Esophagus squamous epithelium (tissue), 5 donors: Measurements from ENCODE around the gene TNFRSF12A. TPM values are rescaled to one million over a fixed set of nuclear protein-coding genes. Genes with fewer than 3 reads are reported as not detected.

ENCODE experiments used
- DNase-seq: peaks from one replicate; lab custom pipeline; 2025; lab: John Stamatoyannopoulos, UW
- H3K27ac ChIP-seq, 4 donors: fragments of 200-600 bp; sonication (generic); one replicate each; pipeline ENCODE4 v1.5.1; 2016 to 2019; ENCODE audit warnings: mild to moderate bottlenecking in 1 of 4
- H3K27me3 ChIP-seq, 4 donors: fragments of 200-600 bp; sonication (generic); 1 replicate in 3 of 4; 2 replicates in 1 of 4; pipeline versions ENCODE4 v1.5.1 to v1.6.0; 2017 to 2021; ENCODE audit warnings: antibody characterized with exemption in 1 of 4
- H3K36me3 ChIP-seq, 3 donors: fragments of 200-600 bp; sonication (generic); one replicate each; pipeline ENCODE4 v1.5.1; 2016 to 2019
- H3K4me1 ChIP-seq, 3 donors: fragments of 200-600 bp; sonication (generic); one replicate each; pipeline ENCODE4 v1.5.1; 2017 to 2019
- H3K4me3 ChIP-seq, 4 donors: fragments of 200-600 bp; sonication (generic); 1 replicate in 3 of 4; 2 replicates in 1 of 4; pipeline ENCODE4 v1.5.1; 2016 to 2019; ENCODE audit warnings: mild to moderate bottlenecking in 2 of 4, moderate library complexity in 1 of 4
- H3K9me3 ChIP-seq, 3 donors: fragments of 200-600 bp; sonication (generic); one replicate each; pipeline ENCODE4 v1.5.1; 2016 to 2019
- CTCF ChIP-seq, 6 experiments: fragments of 450-650 bp in 4 of 6; fragments of 200-600 bp in 2 of 6; sonication (generic) in 2 of 6; IDR thresholded peaks; one replicate each; pipeline ENCODE4 v1.5.1; 2016 to 2019; ENCODE audit warnings: antibody characterized with exemption in 6 of 6, mild to moderate bottlenecking in 4 of 6, moderate library complexity in 4 of 6
- POLR2A ChIP-seq, 4 donors: fragments of 450-650 bp; IDR thresholded peaks; one replicate each; pipeline ENCODE4 v1.6.1; 2017; ENCODE audit warnings: antibody characterized with exemption in 4 of 4, mild to moderate bottlenecking in 4 of 4, moderate library complexity in 3 of 4
- WGBS, 2 donors: methylation state at CpG; one replicate each; pipeline ENCODE4 v1.1.5; 2018; 5-methylcytosine and 5-hydroxymethylcytosine counted together
- intact Hi-C: fragments of 100-400 bp; cut with DNase I; formaldehyde crosslinking; loops from one replicate; pipeline ENCODE4 v1.15.0; 2022
- total RNA-seq, 4 donors: library from RNA; depleted of rRNA; stranded (reverse); fragments of >200 nt; gene quantifications; one replicate each; pipeline ENCODE4 v1.1.0, GENCODE V29; 2016
- donor health status: DM: yes; HTN: yes; CAD: no.

Gene TNFRSF12A
- total RNA-seq, 4 donors from 2014 or later, result 15.3 to 46.0 (median 28.6) TPM

GRCh38 chr16:3022208-3022683, 2.1 kb downstream of the TNFRSF12A start:
- H3K27ac ChIP-seq, result peak overlapping the region; percentile 92 to 98 (median 96)
- no peaks in the 10 kb centered on the region for H3K9me3 ChIP-seq
- intact Hi-C loops, result no loop called here
- DNase-seq, result no peak
- H3K36me3 ChIP-seq, result peaks cover 4 to 21% (median 7%) of the 10 kb centered on the region in 3 donors
- WGBS, 2 donors, result 12 to 16% methylated on average over 6 to 8 of the region's 8 CpGs
- H3K4me3 ChIP-seq, result peak overlapping the region in 3 of 4 donors; percentile 67 to 79 (median 79)
- TF ChIP-seq CTCF (IDR thresholded peaks at IDR 0.05) (no peak), POLR2A (IDR thresholded peaks at IDR 0.05) (no peak)
- peaks cover 0 to 23% (median 4%) of the 10 kb centered on the region in 4 donors for H3K27me3 ChIP-seq
- H3K4me1 ChIP-seq, result peaks cover 41 to 77% (median 45%) of the 10 kb centered on the region in 3 donors

- peaks cover 5 to 27% (median 9%) of the 10 kb centered on the region in 3 donors for H3K36me3 ChIP-seq
- peak overlapping the region in 3 of 4 donors; percentile 65 to 79 (median 79) for H3K4me3 ChIP-seq
- H3K27me3 ChIP-seq, result peaks cover 0 to 17% (median 2%) of the 10 kb centered on the region in 4 donors
- no peak for DNase-seq
- peaks cover 41 to 76% (median 46%) of the 10 kb centered on the region in 3 donors for H3K4me1 ChIP-seq
- 10 to 24% methylated on average over 2 to 3 of the region's 8 CpGs for WGBS, 2 donors
- no peaks in the 10 kb centered on the region for H3K9me3 ChIP-seq
- peak overlapping the region; percentile 92 to 98 (median 96) for H3K27ac ChIP-seq
- intact Hi-C loops, result no loop called here
- TF ChIP-seq CTCF (IDR thresholded peaks at IDR 0.05) (no peak), POLR2A (IDR thresholded peaks at IDR 0.05) (no peak)
These were observed 2.7 kb downstream of the TNFRSF12A start for GRCh38 chr16:3022684-3023414.

GRCh38 chr16:3023415-3023668, 3.2 kb downstream of the TNFRSF12A start:
- TF ChIP-seq CTCF (IDR thresholded peaks at IDR 0.05) (no peak), POLR2A (IDR thresholded peaks at IDR 0.05) (no peak)
- no peak for DNase-seq
- peaks cover 42 to 76% (median 51%) of the 10 kb centered on the region in 3 donors for H3K4me1 ChIP-seq
- intact Hi-C loops, result no loop called here
- H3K27me3 ChIP-seq, result peaks cover 0 to 13% (median 0%) of the 10 kb centered on the region in 4 donors
- H3K36me3 ChIP-seq, result peaks cover 5 to 29% (median 9%) of the 10 kb centered on the region in 3 donors
- WGBS, 2 donors, result 11 to 20% methylated on average over 3 of the region's 6 CpGs
- peak overlapping the region; percentile 92 to 98 (median 96) for H3K27ac ChIP-seq
- no peaks in the 10 kb centered on the region for H3K9me3 ChIP-seq
- H3K4me3 ChIP-seq, result peak overlapping the region; percentile 42 to 79 (median 72)

GRCh38 chr16:3023669-3024478, 3.7 kb downstream of the TNFRSF12A start, which contains the start of the genes HCFC1R1 and THOC6:
HCFC1R1 (minus strand) TSS chr16:3023942; CDS start chr16:3023941, 1 bp downstream.
THOC6 (plus strand) TSS chr16:3024035; CDS start chr16:3024327, 292 bp downstream.
- 0 to 1% methylated on average over 19 to 27 of the region's 69 CpGs for WGBS, 2 donors
- H3K4me1 ChIP-seq, result peaks cover 48 to 77% (median 55%) of the 10 kb centered on the region in 3 donors
- TF ChIP-seq POLR2A (IDR thresholded peaks at IDR 0.05) (peak in 2 of 4 donors; percentile 62 to 66), CTCF (IDR thresholded peaks at IDR 0.05) (peak in 2 of 6 experiments; percentile 2 to 33)

More at GRCh38 chr16:3023669-3024478, 3.7 kb downstream of the TNFRSF12A start, which contains the start of the genes HCFC1R1 and THOC6:
- intact Hi-C loops, result no loop called here
- Histone ChIP-seq H3K9me3 (no peaks in the 10 kb centered on the region), H3K36me3 (peaks cover 5 to 29% (median 9%) of the 10 kb centered on the region in 3 donors), H3K27ac (peak within 1 kb of the TSS; percentile 92 to 98 (median 96)), H3K27me3 (peaks cover 0 to 13% (median 0%) of the 10 kb centered on the region in 4 donors), H3K4me3 (peak within 1 kb of the TSS; percentile 42 to 79 (median 72))
- peak; percentile 93 for DNase-seq
